GM06990 (cell line): ENCODE data around the gene CERS6.

Experiments used
- DNase-seq: peaks from one replicate; pipeline ENCODE4 v3.0.0-alpha.2; 2011; ENCODE audit not compliant: insufficient read length; ENCODE audit errors: extremely low read depth
- H3K27me3 ChIP-seq: replicated peaks from 2 replicates; pipeline ENCODE4 v1.6.0; 2011; ENCODE audit warnings: low read length; ENCODE audit not compliant: control insufficient read depth, insufficient read depth
- H3K36me3 ChIP-seq: 2 replicates; pipeline ENCODE4 v1.5.1; 2011; ENCODE audit warnings: low read length; ENCODE audit not compliant: control insufficient read depth, insufficient read depth
- H3K4me3 ChIP-seq: replicated peaks from 2 replicates; pipeline ENCODE4 v1.5.1; 2011; ENCODE audit warnings: low read depth, mild to moderate bottlenecking, control low read depth, low read length
- CTCF ChIP-seq: IDR thresholded peaks from 2 replicates; pipeline ENCODE4 v1.5.1; 2011; ENCODE audit warnings: low read length, control low read depth, mild to moderate bottlenecking, inconsistent platforms; ENCODE audit not compliant: insufficient read depth, poor library complexity, severe bottlenecking

The CERS6 gene

GRCh38 chr2:168708080-168708479, 252.0 kb downstream of the CERS6 start:
- no peak for TF ChIP-seq CTCF
- no peak for DNase-seq
- Histone ChIP-seq H3K36me3 (no peaks in the 10 kb centered on the region), H3K27me3 (no peaks in the 10 kb centered on the region), H3K4me3 (no peak overlapping the region)

- Histone ChIP-seq H3K27me3 (no peaks in the 10 kb centered on the region), H3K36me3 (no peaks in the 10 kb centered on the region), H3K4me3 (no peak overlapping the region)
- no peak for TF ChIP-seq CTCF
- no peak for DNase-seq
Measured at GRCh38 chr2:168710754-168711467, 254.8 kb downstream of the CERS6 start.

- Histone ChIP-seq H3K4me3 (no peak overlapping the region), H3K36me3 (no peaks in the 10 kb centered on the region), H3K27me3 (no peaks in the 10 kb centered on the region)
- peak; percentile 57 for TF ChIP-seq CTCF
- peak; percentile 49 for DNase-seq
Measured at GRCh38 chr2:168712053-168712452, 256.0 kb downstream of the CERS6 start.

GRCh38 chr2:168713325-168713724, 257.3 kb downstream of the CERS6 start:
- H3K4me3 ChIP-seq: no peak overlapping the region
- DNase-seq: no peak
- no peaks in the 10 kb centered on the region for H3K36me3 ChIP-seq
- H3K27me3 ChIP-seq: no peaks in the 10 kb centered on the region
- TF ChIP-seq CTCF: no peak

- H3K27me3 ChIP-seq: no peaks in the 10 kb centered on the region
- H3K4me3 ChIP-seq: no peak overlapping the region
- H3K36me3 ChIP-seq: no peaks in the 10 kb centered on the region; the same call in 1 of the 2 replicates
- no peak for TF ChIP-seq CTCF
- DNase-seq: no peak
Measured at GRCh38 chr2:168715849-168716248, 259.8 kb downstream of the CERS6 start.
